ENCODE results near the gene TAC4. TPM values are rescaled to one million over a fixed set of nuclear protein-coding genes. Genes with fewer than 3 reads are reported as not detected.

Gene TAC4
- polyA plus RNA-seq, 1 donor (not counting 4 experiments of a cell fraction or from before 2014, with no cell fraction given), result not detected

DNA sequence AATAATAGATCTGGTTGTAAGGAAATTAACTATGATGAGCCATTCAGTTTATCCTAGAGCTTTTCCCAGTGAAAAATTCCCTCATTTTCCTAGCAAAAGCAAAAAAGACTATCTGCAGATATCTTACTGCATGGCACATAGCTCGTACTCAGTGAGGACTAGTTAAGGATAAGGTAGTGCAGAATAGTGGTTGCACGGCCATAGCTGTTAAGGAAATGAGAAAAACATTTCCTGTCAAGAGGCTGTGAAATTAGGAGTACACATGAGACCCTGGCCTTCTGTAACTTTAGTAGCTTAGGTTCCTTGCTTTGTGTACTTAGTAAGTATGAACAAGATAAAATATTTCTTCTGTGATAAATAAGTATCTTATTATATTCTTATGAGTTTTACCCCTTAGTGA, 49.1 kb downstream of the TAC4 start:
- H3K27me3 ChIP-seq (ENCODE audit: control insufficient read depth, extremely low read depth, insufficient read depth, low read length), result no peaks in the 10 kb centered on the region
- H3K4me3 ChIP-seq (ENCODE audit: control insufficient read depth in 2 of 3, extremely low read depth in 1 of 3, insufficient read depth in 2 of 3, low read depth in 1 of 3, low read length in 3 of 3), result no peak overlapping the region
- FAIRE-seq (no peak), DNase-seq (ENCODE audit: low read depth, low spot score) (no peak)
- H3K9me3 ChIP-seq (ENCODE audit: control insufficient read depth, low read depth, low read length), result no peaks in the 10 kb centered on the region
- H4K20me1 ChIP-seq (ENCODE audit: control insufficient read depth, extremely low read depth, insufficient read depth, low read length), result no peaks in the 10 kb centered on the region
- no peak overlapping the region for H2AFZ ChIP-seq (ENCODE audit: control insufficient read depth, low read length)
- no peak for TF ChIP-seq EZH2 (IDR thresholded peaks at IDR 0.05; ENCODE audit: low read length)
- TF ChIP-seq, protein P1, sequence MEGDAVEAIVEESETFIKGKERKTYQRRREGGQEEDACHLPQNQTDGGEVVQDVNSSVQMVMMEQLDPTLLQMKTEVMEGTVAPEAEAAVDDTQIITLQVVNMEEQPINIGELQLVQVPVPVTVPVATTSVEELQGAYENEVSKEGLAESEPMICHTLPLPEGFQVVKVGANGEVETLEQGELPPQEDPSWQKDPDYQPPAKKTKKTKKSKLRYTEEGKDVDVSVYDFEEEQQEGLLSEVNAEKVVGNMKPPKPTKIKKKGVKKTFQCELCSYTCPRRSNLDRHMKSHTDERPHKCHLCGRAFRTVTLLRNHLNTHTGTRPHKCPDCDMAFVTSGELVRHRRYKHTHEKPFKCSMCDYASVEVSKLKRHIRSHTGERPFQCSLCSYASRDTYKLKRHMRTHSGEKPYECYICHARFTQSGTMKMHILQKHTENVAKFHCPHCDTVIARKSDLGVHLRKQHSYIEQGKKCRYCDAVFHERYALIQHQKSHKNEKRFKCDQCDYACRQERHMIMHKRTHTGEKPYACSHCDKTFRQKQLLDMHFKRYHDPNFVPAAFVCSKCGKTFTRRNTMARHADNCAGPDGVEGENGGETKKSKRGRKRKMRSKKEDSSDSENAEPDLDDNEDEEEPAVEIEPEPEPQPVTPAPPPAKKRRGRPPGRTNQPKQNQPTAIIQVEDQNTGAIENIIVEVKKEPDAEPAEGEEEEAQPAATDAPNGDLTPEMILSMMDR (optimal IDR thresholded peaks at IDR 0.05 in 1 of 3, IDR thresholded peaks at IDR 0.05 in 1 of 3, conservative IDR thresholded peaks at IDR 0.05 in 1 of 3; ENCODE audit: extremely low read depth in 1 of 3, insufficient read depth in 2 of 3, low read length in 3 of 3), result no peak
- H3K4me2 ChIP-seq (ENCODE audit: control insufficient read depth, extremely low read depth, insufficient read depth, low read depth, low read length), result no peak overlapping the region
- no peak overlapping the region for H3K9ac ChIP-seq (ENCODE audit: control insufficient read depth, extremely low read depth, insufficient read depth, low read length)
- H3K79me2 ChIP-seq (ENCODE audit: control insufficient read depth, insufficient read depth, low read length), result peaks cover 25% of the 10 kb centered on the region
- peaks cover 16 to 25% of the 10 kb centered on the region in 2 experiments for H3K36me3 ChIP-seq (ENCODE audit: control insufficient read depth in 2 of 2, extremely low read depth in 1 of 2, insufficient read depth in 2 of 2, low read length in 2 of 2)
- no peaks in the 10 kb centered on the region for H3K4me1 ChIP-seq (ENCODE audit: control insufficient read depth, extremely low read depth, insufficient read depth, low read length)
- H3K9me1 ChIP-seq (ENCODE audit: control insufficient read depth, extremely low read depth, insufficient read depth, low read length), result no peaks in the 10 kb centered on the region
- no peak overlapping the region for H3K27ac ChIP-seq (ENCODE audit: control insufficient read depth, insufficient read depth, low read length)
- dilution Hi-C loops (cut with MboI; ENCODE audit: extremely low pct_ligation_motif_present, low sequenced_read_pairs), result no loop called here

DNA sequence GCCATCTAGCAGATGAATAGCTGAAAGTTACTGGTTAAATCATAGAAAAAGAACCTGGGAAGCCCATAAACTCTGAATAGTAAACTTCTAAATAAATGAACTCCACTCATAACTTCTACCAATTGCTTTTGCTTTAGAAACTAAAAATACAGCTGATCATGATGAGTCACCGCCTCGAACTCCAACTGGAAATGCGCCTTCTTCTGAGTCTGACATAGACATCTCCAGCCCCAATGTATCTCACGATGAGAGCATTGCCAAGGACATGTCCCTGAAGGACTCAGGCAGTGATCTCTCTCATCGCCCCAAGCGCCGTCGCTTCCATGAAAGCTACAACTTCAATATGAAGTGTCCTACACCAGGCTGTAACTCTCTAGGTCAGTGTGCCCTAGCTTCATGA, 49.7 kb downstream of the TAC4 start:
- no peaks in the 10 kb centered on the region for H3K27me3 ChIP-seq (ENCODE audit: control insufficient read depth, extremely low read depth, insufficient read depth, low read length)
- H3K4me3 ChIP-seq (ENCODE audit: control insufficient read depth in 2 of 3, extremely low read depth in 1 of 3, insufficient read depth in 2 of 3, low read depth in 1 of 3, low read length in 3 of 3), result no peak overlapping the region
- no peak for TF ChIP-seq EZH2 (IDR thresholded peaks at IDR 0.05; ENCODE audit: low read length)
- TF ChIP-seq, protein P1 (optimal IDR thresholded peaks at IDR 0.05 in 1 of 3, IDR thresholded peaks at IDR 0.05 in 1 of 3, conservative IDR thresholded peaks at IDR 0.05 in 1 of 3; ENCODE audit: extremely low read depth in 1 of 3, insufficient read depth in 2 of 3, low read length in 3 of 3), result no peak
- H3K9me3 ChIP-seq (ENCODE audit: control insufficient read depth, low read depth, low read length), result no peaks in the 10 kb centered on the region
- peaks cover 16 to 26% of the 10 kb centered on the region in 2 experiments for H3K36me3 ChIP-seq (ENCODE audit: control insufficient read depth in 2 of 2, extremely low read depth in 1 of 2, insufficient read depth in 2 of 2, low read length in 2 of 2)
- dilution Hi-C loops (cut with MboI; ENCODE audit: extremely low pct_ligation_motif_present, low sequenced_read_pairs), result no loop called here
- no peak overlapping the region for H3K4me2 ChIP-seq (ENCODE audit: control insufficient read depth, extremely low read depth, insufficient read depth, low read depth, low read length)
- H3K9ac ChIP-seq (ENCODE audit: control insufficient read depth, extremely low read depth, insufficient read depth, low read length), result no peak overlapping the region
- no peaks in the 10 kb centered on the region for H3K9me1 ChIP-seq (ENCODE audit: control insufficient read depth, extremely low read depth, insufficient read depth, low read length)
- DNase-seq (ENCODE audit: low read depth, low spot score) (no peak), FAIRE-seq (no peak)
- peaks cover 27% of the 10 kb centered on the region for H3K79me2 ChIP-seq (ENCODE audit: control insufficient read depth, insufficient read depth, low read length)
- no peak overlapping the region for H2AFZ ChIP-seq (ENCODE audit: control insufficient read depth, low read length)
- H3K27ac ChIP-seq (ENCODE audit: control insufficient read depth, insufficient read depth, low read length), result no peak overlapping the region
- H3K4me1 ChIP-seq (ENCODE audit: control insufficient read depth, extremely low read depth, insufficient read depth, low read length), result no peaks in the 10 kb centered on the region
- H4K20me1 ChIP-seq (ENCODE audit: control insufficient read depth, extremely low read depth, insufficient read depth, low read length), result no peaks in the 10 kb centered on the region
